Prostate gland (tissue), 2 donors: ENCODE results near the gene HDAC4. TPM values are rescaled to one million over a fixed set of nuclear protein-coding genes. Genes with fewer than 3 reads are reported as not detected.

Experiments
- DNase-seq: peaks from one replicate; pipeline ENCODE4 v3.0.0-alpha.2; 2019; ENCODE audit warnings: low spot score
- H3K27ac ChIP-seq, 2 donors: fragments of 200-600 bp; sonication (generic); 2 replicates each; pipeline ENCODE4 v1.5.1; 2017 to 2019
- H3K27me3 ChIP-seq: fragments of 200-600 bp; sonication (generic); replicated peaks from 2 replicates; pipeline ENCODE4 v1.5.1; 2019; ENCODE audit not compliant: insufficient read depth
- H3K36me3 ChIP-seq, 2 donors: fragments of 200-600 bp; sonication (generic); 1 replicate in 1 of 2; 2 replicates in 1 of 2; pipeline versions ENCODE4 v1.5.1 to v1.8.1; 2017 to 2019
- H3K4me1 ChIP-seq: fragments of 200-600 bp; sonication (generic); replicated peaks from 2 replicates; pipeline ENCODE4 v1.5.1; 2019
- H3K4me3 ChIP-seq, 2 donors: fragments of 200-600 bp; sonication (generic); 2 replicates each; pipeline ENCODE4 v1.5.1; 2017 to 2019
- H3K9me3 ChIP-seq: fragments of 200-600 bp; sonication (generic); 2 replicates; pipeline ENCODE4 v1.5.1; 2017
- POLR2A ChIP-seq: fragments of 450-650 bp; IDR thresholded peaks from one replicate; pipeline ENCODE4 v1.6.1; 2016; ENCODE audit warnings: antibody characterized with exemption, mild to moderate bottlenecking
- POLR2AphosphoS5 ChIP-seq: sonication (generic); formaldehyde crosslinking; IDR thresholded peaks from one replicate; pipeline ENCODE4 v1.6.1; 2017; ENCODE audit warnings: antibody characterized with exemption
- WGBS: methylation state at CpG from one replicate; pipeline ENCODE4 v1.1.5; 2018; 5-methylcytosine and 5-hydroxymethylcytosine counted together
- intact Hi-C: fragments of 100-400 bp; cut with DNase I; formaldehyde crosslinking; loops from one replicate; pipeline ENCODE4 v1.14.2; 2022
- total RNA-seq, 2 donors: library from RNA; depleted of rRNA; stranded (reverse); fragments of >200 nt; gene quantifications; one replicate each; pipeline ENCODE4 v1.1.0, GENCODE V29; 2016
- TF ChIP-seq, protein P1 (sequence below), 4 experiments: fragments of 200-600 bp in 2 of 4; fragments of 450-650 bp in 2 of 4; sonication (generic) in 2 of 4; IDR thresholded peaks; 1 replicate in 3 of 4; 2 replicates in 1 of 4; pipeline ENCODE4 v1.5.1; 2016 to 2019; ENCODE audit warnings: antibody characterized with exemption in 4 of 4, mild to moderate bottlenecking in 2 of 4, moderate library complexity in 2 of 4

HDAC4 gene
- total RNA-seq, 2 donors from 2014 or later = 41.8 to 44.2 TPM

DNA sequence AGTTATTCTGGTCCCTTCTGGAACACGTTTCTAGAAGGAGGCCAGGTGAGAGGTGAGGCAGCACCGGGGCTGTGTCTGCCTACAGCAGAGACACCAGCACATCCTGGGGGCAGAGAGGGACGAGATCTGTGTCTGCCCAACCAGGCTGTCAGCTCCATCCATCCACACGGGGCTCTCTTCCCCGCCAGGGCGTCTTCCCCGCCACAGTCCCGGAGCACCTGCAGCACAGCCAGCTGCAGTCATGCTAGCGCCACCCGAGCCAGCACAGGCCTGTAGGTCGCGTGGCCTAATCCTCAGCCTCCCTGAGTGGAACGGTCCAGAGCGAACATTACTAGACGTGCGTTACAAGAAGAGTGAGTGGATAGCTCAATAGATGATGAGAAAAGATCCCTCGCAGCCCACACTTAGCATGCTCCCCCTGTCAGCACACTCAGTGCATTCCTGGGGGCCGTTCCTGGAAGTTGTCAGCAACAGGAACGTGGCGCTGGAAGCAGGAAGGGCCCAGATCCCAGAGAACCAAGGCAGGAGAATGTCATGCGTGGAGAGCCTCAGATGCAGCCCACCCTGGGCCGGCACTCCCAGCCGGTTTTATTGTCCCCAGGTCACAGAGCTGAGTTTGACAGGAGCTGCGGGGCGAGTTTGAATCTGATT lies 374.0 kb downstream of the HDAC4 start:
- no peaks in the 10 kb centered on the region for H3K4me1 ChIP-seq

DNA sequence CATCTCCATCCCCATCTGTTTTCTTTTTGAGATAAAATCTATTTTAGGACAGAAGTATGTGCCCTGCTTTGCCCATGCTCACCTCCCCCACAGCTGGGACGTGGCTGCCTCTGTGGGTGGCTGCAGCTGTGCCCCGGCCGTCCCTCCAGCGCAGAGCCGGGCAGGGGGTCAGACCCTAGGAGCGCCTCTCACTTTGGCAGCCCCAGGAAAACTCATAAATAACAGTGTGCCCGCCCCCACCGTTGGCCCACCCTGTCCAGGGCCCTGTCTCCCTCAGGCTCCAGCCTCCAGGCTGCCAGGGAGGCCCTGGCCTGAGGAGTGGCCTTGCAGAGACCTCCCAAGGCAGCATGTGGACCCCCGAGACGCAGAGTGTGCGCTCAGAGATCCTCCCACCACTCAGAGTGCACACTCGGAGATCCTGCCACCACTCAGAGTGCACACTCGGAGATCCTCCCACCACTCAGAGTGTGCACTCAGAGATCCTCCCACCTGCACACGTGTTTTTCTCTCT lies 374.8 kb downstream of the HDAC4 start:
- no peak for DNase-seq
- intact Hi-C loops = no loop called here
- no peak for TF ChIP-seq POLR2A
- TF ChIP-seq POLR2AphosphoS5 = no peak
- TF ChIP-seq, protein P1, sequence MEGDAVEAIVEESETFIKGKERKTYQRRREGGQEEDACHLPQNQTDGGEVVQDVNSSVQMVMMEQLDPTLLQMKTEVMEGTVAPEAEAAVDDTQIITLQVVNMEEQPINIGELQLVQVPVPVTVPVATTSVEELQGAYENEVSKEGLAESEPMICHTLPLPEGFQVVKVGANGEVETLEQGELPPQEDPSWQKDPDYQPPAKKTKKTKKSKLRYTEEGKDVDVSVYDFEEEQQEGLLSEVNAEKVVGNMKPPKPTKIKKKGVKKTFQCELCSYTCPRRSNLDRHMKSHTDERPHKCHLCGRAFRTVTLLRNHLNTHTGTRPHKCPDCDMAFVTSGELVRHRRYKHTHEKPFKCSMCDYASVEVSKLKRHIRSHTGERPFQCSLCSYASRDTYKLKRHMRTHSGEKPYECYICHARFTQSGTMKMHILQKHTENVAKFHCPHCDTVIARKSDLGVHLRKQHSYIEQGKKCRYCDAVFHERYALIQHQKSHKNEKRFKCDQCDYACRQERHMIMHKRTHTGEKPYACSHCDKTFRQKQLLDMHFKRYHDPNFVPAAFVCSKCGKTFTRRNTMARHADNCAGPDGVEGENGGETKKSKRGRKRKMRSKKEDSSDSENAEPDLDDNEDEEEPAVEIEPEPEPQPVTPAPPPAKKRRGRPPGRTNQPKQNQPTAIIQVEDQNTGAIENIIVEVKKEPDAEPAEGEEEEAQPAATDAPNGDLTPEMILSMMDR (IDR thresholded peaks at IDR 0.05) = no peak
- no peak overlapping the region for H3K4me3 ChIP-seq
- no peaks in the 10 kb centered on the region for H3K9me3 ChIP-seq
- no peaks in the 10 kb centered on the region for H3K4me1 ChIP-seq
- 73% methylated on average over 14 of the region's 14 CpGs for WGBS
- no peaks in the 10 kb centered on the region for H3K27me3 ChIP-seq
- H3K36me3 ChIP-seq = no peaks in the 10 kb centered on the region
- no peak overlapping the region for H3K27ac ChIP-seq

More for the DNA sequence above, 374.0 kb downstream of the HDAC4 start:
- Histone ChIP-seq H3K27me3 (no peaks in the 10 kb centered on the region), H3K27ac (no peak overlapping the region), H3K4me3 (no peak overlapping the region), H3K36me3 (no peaks in the 10 kb centered on the region), H3K9me3 (no peaks in the 10 kb centered on the region)
- TF ChIP-seq, protein P1 (IDR thresholded peaks at IDR 0.05) = no peak
- TF ChIP-seq POLR2AphosphoS5 = no peak
- no peak for TF ChIP-seq POLR2A
- 72% methylated on average over 25 of the region's 25 CpGs for WGBS
- DNase-seq = no peak
- intact Hi-C loops = no loop called here

DNA sequence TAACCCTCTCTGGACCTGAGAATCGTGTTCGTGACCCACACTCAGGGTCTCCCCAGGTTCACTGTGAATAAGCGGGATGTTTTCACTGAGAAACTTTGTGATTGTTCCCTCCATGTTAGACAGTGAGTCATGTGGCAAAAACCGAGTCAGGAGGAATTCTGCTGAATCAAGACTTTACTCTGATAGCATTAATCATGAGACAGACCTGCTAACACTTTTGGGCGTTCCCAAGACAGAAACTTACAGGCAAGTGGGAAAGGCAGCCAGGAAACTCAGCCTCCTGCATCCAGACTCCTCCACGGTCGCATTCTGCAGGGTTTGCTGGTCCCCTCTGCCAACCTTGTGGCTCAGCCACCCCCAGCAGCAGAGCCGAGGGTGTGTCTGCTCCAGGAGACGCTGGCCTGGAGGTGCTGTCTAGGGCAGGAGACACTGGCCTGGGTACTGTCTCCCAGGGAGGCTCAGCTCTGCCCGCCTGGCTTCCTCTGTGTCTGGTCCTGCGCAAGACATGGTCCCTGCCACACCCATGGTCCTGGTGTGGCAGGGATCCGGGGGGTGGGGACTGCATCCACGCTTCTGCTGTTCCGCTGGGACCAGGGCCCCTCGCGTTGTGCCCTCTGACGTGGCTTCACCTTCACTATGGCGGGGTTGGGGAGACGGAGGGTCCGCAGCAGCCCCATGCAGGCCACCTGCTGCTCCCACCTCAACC lies 375.6 kb downstream of the HDAC4 start:
- H3K27ac ChIP-seq = no peak overlapping the region
- TF ChIP-seq POLR2A (no peak), POLR2AphosphoS5 (peak; percentile 12)
- TF ChIP-seq, protein P1 (IDR thresholded peaks at IDR 0.05) = no peak
- no peaks in the 10 kb centered on the region for H3K36me3 ChIP-seq
- no peaks in the 10 kb centered on the region for H3K4me1 ChIP-seq
- 74% methylated on average over 20 of the region's 20 CpGs for WGBS
- no peaks in the 10 kb centered on the region for H3K9me3 ChIP-seq
- intact Hi-C loops = no loop called here
- DNase-seq = no peak
- no peak overlapping the region for H3K4me3 ChIP-seq
- no peaks in the 10 kb centered on the region for H3K27me3 ChIP-seq

DNA sequence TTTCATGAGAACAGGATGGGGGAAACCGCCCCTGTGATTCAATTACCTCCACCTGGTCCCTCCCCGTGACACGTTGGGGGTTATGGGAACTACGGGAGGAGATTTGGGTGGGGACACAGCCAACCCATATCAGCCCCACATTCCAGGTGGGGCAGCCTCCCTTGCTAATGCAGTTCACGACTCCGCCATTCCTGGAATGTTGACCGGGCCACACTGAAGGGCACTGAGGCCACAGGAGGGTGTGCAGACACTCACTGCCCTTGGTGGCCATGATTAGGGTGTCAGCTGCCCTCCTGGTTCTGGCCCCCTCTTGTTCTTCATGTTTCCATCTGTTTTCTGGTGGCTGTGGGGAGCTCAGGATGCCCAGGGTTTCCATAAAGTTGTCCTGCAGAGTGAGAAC lies 376.6 kb downstream of the HDAC4 start:
- 88% methylated on average over 7 of the region's 7 CpGs for WGBS
- intact Hi-C loops = no loop called here

More for the DNA sequence above, 376.6 kb downstream of the HDAC4 start:
- no peak overlapping the region for H3K27ac ChIP-seq
- H3K27me3 ChIP-seq = no peaks in the 10 kb centered on the region
- H3K4me3 ChIP-seq = no peak overlapping the region
- no peaks in the 10 kb centered on the region for H3K36me3 ChIP-seq
- H3K9me3 ChIP-seq = no peaks in the 10 kb centered on the region
- no peak for DNase-seq
- no peaks in the 10 kb centered on the region for H3K4me1 ChIP-seq
- TF ChIP-seq, protein P1 (IDR thresholded peaks at IDR 0.05) = no peak
- no peak for TF ChIP-seq POLR2AphosphoS5
- TF ChIP-seq POLR2A = no peak
